SK-N-SH (cell line): ENCODE results near the gene PHACTR3. TPM values are rescaled to one million over a fixed set of nuclear protein-coding genes. Genes with fewer than 3 reads are reported as not detected.

ENCODE experiments used
- CTCF ChIA-PET: fragments of 300-600, 350-600 bp; formaldehyde crosslinking; extraction: SDS; loops from one replicate; lab custom pipeline; 2021; lab: Yijun Ruan, JAX
- POLR2A ChIA-PET: fragments of 350-600 bp; sonication (Branson Sonifier 250); formaldehyde crosslinking; extraction: SDS; loops from one replicate; lab custom pipeline; 2020; ENCODE audit warnings: antibody characterized with exemption, inconsistent platforms; lab: Yijun Ruan, JAX
- DNase-seq: peaks from one replicate; pipeline ENCODE4 v3.0.0; 2012
- H2AFZ ChIP-seq: fragments of 200-600 bp; sonication (generic); 2 replicates; pipeline ENCODE4 v1.8.1; 2016; ENCODE audit warnings: antibody characterized with exemption, mild to moderate bottlenecking, low read depth
- H3F3A ChIP-seq: fragments of 200-600 bp; sonication (generic); replicated peaks from 2 replicates; pipeline ENCODE3; 2016; ENCODE audit warnings: antibody characterized with exemption, mild to moderate bottlenecking; ENCODE audit not compliant: insufficient read depth
- H3K27ac ChIP-seq, 2 experiments: fragments of 200-500 bp in 1 of 2; fragments of 200-600 bp in 1 of 2; sonication (Bioruptor generic) in 1 of 2; sonication (generic), shearing (Covaris generic) in 1 of 2; 2 replicates each; pipeline versions ENCODE4 v1.5.1 to v1.6.1; 2014 to 2016; ENCODE audit warnings: low read depth in 2 of 2, inconsistent platforms in 1 of 2, low read length in 1 of 2, mild to moderate bottlenecking in 1 of 2, mixed read lengths in 1 of 2
- H3K27me3 ChIP-seq: fragments of 200-600 bp; sonication (generic), shearing (Covaris generic); 2 replicates; pipeline ENCODE4 v1.6.1; 2016; ENCODE audit warnings: mixed run types; ENCODE audit not compliant: insufficient read depth
- H3K36me3 ChIP-seq, 2 experiments: fragments of 200-500 bp in 1 of 2; fragments of 200-600 bp in 1 of 2; sonication (Bioruptor generic) in 1 of 2; sonication (generic) in 1 of 2; replicated peaks in 1 of 2; 2 replicates each; pipeline versions ENCODE3 to v1.5.1; 2014 to 2016; ENCODE audit warnings: low read length in 1 of 2, mild to moderate bottlenecking in 1 of 2; ENCODE audit not compliant: insufficient read depth in 2 of 2, control insufficient read depth in 1 of 2
- H3K4me1 ChIP-seq, 2 experiments: fragments of 200-500 bp in 1 of 2; fragments of 200-600 bp in 1 of 2; sonication (Bioruptor generic) in 1 of 2; sonication (generic), shearing (Covaris generic) in 1 of 2; 2 replicates each; pipeline versions ENCODE4 v1.5.1 to v1.6.1; 2014 to 2016; ENCODE audit warnings: low read depth in 1 of 2, low read length in 1 of 2, mixed run types in 1 of 2; ENCODE audit not compliant: insufficient read depth in 2 of 2, control insufficient read depth in 1 of 2
- H3K4me2 ChIP-seq: fragments of 200-600 bp; sonication (generic), shearing (Covaris generic); 2 replicates; pipeline ENCODE4 v1.6.1; 2017; ENCODE audit warnings: mixed run types
- H3K4me3 ChIP-seq, 2 experiments: fragments of 200-500 bp in 1 of 2; fragments of 200-600 bp in 1 of 2; sonication (Bioruptor generic) in 1 of 2; sonication (generic), shearing (Covaris generic) in 1 of 2; 2 replicates each; pipeline versions ENCODE4 v1.5.1 to v1.8.1; 2014 to 2016; ENCODE audit warnings: low read depth in 2 of 2, inconsistent platforms in 1 of 2, low read length in 1 of 2, mild to moderate bottlenecking in 1 of 2, mixed read lengths in 1 of 2, moderate library complexity in 1 of 2
- H3K79me2 ChIP-seq: fragments of 200-600 bp; sonication (generic); 2 replicates; pipeline ENCODE4 v1.8.1; 2017; ENCODE audit warnings: mild to moderate bottlenecking; ENCODE audit not compliant: insufficient read depth
- H3K9ac ChIP-seq: fragments of 200-600 bp; sonication (generic); 2 replicates; pipeline ENCODE4 v1.6.1; 2017; ENCODE audit warnings: mixed run types
- H3K9me2 ChIP-seq: fragments of 200-600 bp; sonication (generic); 2 replicates; pipeline ENCODE4 v1.6.1; 2017; ENCODE audit warnings: mixed run types
- H3K9me3 ChIP-seq: fragments of 200-600 bp; sonication (generic); 2 replicates; pipeline ENCODE4 v1.6.1; 2017; ENCODE audit warnings: mixed run types, mild to moderate bottlenecking, moderate library complexity
- H4K20me1 ChIP-seq: fragments of 200-600 bp; sonication (generic); 2 replicates; pipeline ENCODE4 v1.6.1; 2017; ENCODE audit warnings: mild to moderate bottlenecking, mixed run types; ENCODE audit not compliant: insufficient read depth
- CHD2 ChIP-seq: fragments of 150-350 bp; IDR thresholded peaks from 2 replicates; pipeline ENCODE4 v1.6.1; 2018; ENCODE audit warnings: low read length; ENCODE audit not compliant: partially characterized antibody
- GATA2 ChIP-seq: sonication (generic); formaldehyde crosslinking; IDR thresholded peaks from 2 replicates; pipeline ENCODE4 v1.5.0; 2020; ENCODE audit warnings: mild to moderate bottlenecking, missing genetic modification reagents
- MEF2A ChIP-seq: IDR thresholded peaks from 2 replicates; pipeline ENCODE4 v1.4.0; 2012; ENCODE audit warnings: low read depth, borderline replicate concordance
- MXI1 ChIP-seq: IDR thresholded peaks from 2 replicates; pipeline ENCODE4 v1.6.1; 2012; ENCODE audit warnings: mild to moderate bottlenecking, low read depth, low read length, improper control_type of control experiment
- NRF1 ChIP-seq: IDR thresholded peaks from 2 replicates; pipeline ENCODE4 v1.6.1; 2012; ENCODE audit warnings: low read depth, mild to moderate bottlenecking, low read length
- PBX3 ChIP-seq: IDR thresholded peaks from 2 replicates; pipeline ENCODE4; 2012
- POLR2AphosphoS5 ChIP-seq: IDR thresholded peaks from 2 replicates; pipeline ENCODE4 v1.6.1; 2012; ENCODE audit warnings: low read depth, low read length
- RAD21 ChIP-seq: IDR thresholded peaks from 2 replicates; pipeline ENCODE4 v1.6.1; 2012; ENCODE audit warnings: mild to moderate bottlenecking, low read length
- SIN3A ChIP-seq: IDR thresholded peaks from 2 replicates; pipeline ENCODE4 v1.6.1; 2012; ENCODE audit warnings: low read depth, mild to moderate bottlenecking, low read length, moderate library complexity, borderline replicate concordance
- TAF1 ChIP-seq: IDR thresholded peaks from 2 replicates; pipeline ENCODE4 v1.6.1; 2012; ENCODE audit warnings: low read depth, mild to moderate bottlenecking, low read length, moderate library complexity, borderline replicate concordance
- USF1 ChIP-seq: IDR thresholded peaks from 2 replicates; pipeline ENCODE4 v1.4.0; 2012; ENCODE audit warnings: low read depth, borderline replicate concordance
- WGBS: methylation state at CpG from one replicate; pipeline ENCODE4 v1.1.6; 2017; ENCODE audit warnings: low lambda C conversion rate; 5-methylcytosine and 5-hydroxymethylcytosine counted together
- polyA plus RNA-seq, 3 experiments: library from polyadenylated mRNA; depleted of rRNA; stranded (reverse); fragments of >200 nt; gene quantifications; 2 replicates each; pipeline ENCODE4 v1.2.3, GENCODE V29; 2012

PHACTR3 gene
- polyA plus RNA-seq, 1 of the 3 experiments (the other 2 are of a cell fraction), result 0.10 TPM

DNA sequence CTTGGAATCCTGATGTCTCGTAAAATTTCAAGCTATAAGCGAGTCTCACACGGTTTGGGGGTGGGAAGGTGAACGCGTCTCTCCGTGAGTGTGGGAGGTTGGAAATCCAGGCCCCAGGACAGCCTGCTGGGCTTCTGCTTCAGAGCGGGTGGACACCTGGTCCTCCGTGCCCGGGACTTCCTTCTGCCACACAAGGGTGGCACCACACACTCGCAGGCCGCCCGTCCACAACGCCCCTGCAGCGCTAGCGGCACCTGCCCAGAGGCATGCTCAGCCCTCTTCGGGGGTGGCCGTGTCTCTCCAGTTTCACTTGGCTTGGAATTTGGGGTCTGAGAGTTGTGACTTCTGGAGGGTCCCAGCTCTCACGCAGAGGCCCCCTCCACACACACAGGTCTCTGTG lies 151.9 kb downstream of the PHACTR3 start:
- Histone ChIP-seq H3K36me3 (no peaks in the 10 kb centered on the region), H3K4me3 (no peak overlapping the region), H3K4me1 (peaks cover 0 to 3% of the 10 kb centered on the region in 2 experiments; a peak in 1 of 4 replicates), H3K9me3 (no peaks in the 10 kb centered on the region), H4K20me1 (no peaks in the 10 kb centered on the region), H3K9ac (no peak overlapping the region), H3K27ac (no peak overlapping the region), H3K27me3 (no peaks in the 10 kb centered on the region), H2AFZ (no peak overlapping the region), H3K4me2 (no peak overlapping the region), H3K79me2 (no peaks in the 10 kb centered on the region), H3F3A (no peaks in the 10 kb centered on the region), H3K9me2 (no peaks in the 10 kb centered on the region)
- 45% methylated on average over 4 of the region's 18 CpGs for WGBS
- POLR2A ChIA-PET, result no interaction called here
- DNase-seq, result no peak
- CTCF ChIA-PET, result interaction anchor here (1.3 to 3.8 kb wide), 4 partner anchors 27 to 185 kb away, joined by 3 to 19 read pairs (median 8); no protein-coding TSS in a partner anchor
- TF ChIP-seq CHD2 (no peak), POLR2AphosphoS5 (no peak), GATA2 (CRISPR knock-in tag) (no peak), TAF1 (no peak), RAD21 (no peak), SIN3A (no peak)

GRCh38 chr20:59764037-59764436 lies 159.7 kb downstream of the PHACTR3 start:
- no peaks in the 10 kb centered on the region for H3K79me2 ChIP-seq
- no peak overlapping the region for H2AFZ ChIP-seq
- H3K36me3 ChIP-seq, result no peaks in the 10 kb centered on the region
- no peak overlapping the region for H3K4me3 ChIP-seq
- H3K27me3 ChIP-seq, result no peaks in the 10 kb centered on the region
- POLR2A ChIA-PET, result no interaction called here
- no peaks in the 10 kb centered on the region for H3K9me2 ChIP-seq
- TF ChIP-seq USF1 (no peak), MXI1 (no peak), PBX3 (no peak), NRF1 (no peak), MEF2A (no peak), CHD2 (no peak), GATA2 (CRISPR knock-in tag) (no peak), TAF1 (no peak)
- H3K27ac ChIP-seq, result no peak overlapping the region
- DNase-seq, result no peak
- no peaks in the 10 kb centered on the region for H3K9me3 ChIP-seq
- no peaks in the 10 kb centered on the region for H3F3A ChIP-seq
- H3K9ac ChIP-seq, result no peak overlapping the region
- 20% methylated on average over 2 of the region's 2 CpGs for WGBS
- H3K4me1 ChIP-seq, result no peaks in the 10 kb centered on the region
- CTCF ChIA-PET, result interaction anchor here (1.0 to 5.4 kb wide), 3 partner anchors 20 to 193 kb away, joined by 3 to 18 read pairs (median 4); no protein-coding TSS in a partner anchor
- H3K4me2 ChIP-seq, result no peak overlapping the region
- H4K20me1 ChIP-seq, result no peaks in the 10 kb centered on the region
